ENCODE data around the gene KCNIP4.
A peak's percentile ranks its signal among the peaks of the same experiment; 100 is the strongest.

The KCNIP4 gene

GRCh38 chr4:21845663-21846062 lies 102.9 kb downstream of the KCNIP4 start:
- H3K9ac ChIP-seq (ENCODE audit: low read length): no peak overlapping the region
- H3K36me3 ChIP-seq (ENCODE audit: insufficient read depth, low read length): no peaks in the 10 kb centered on the region
- no peak overlapping the region for H3K27ac ChIP-seq (ENCODE audit: low read depth, low read length)
- H3K9me3 ChIP-seq (ENCODE audit: low read length): no peaks in the 10 kb centered on the region
- H3K27me3 ChIP-seq (ENCODE audit: control insufficient read depth in 1 of 2, insufficient read depth in 2 of 2, low read length in 2 of 2): no peaks in the 10 kb centered on the region
- no peak overlapping the region for H3K4me3 ChIP-seq (ENCODE audit: low read depth in 1 of 2, low read length in 2 of 2)
- no peaks in the 10 kb centered on the region for H3K4me1 ChIP-seq (ENCODE audit: insufficient read depth, low read length)

- Histone ChIP-seq H3K36me3 (ENCODE audit: insufficient read depth, low read length) (no peaks in the 10 kb centered on the region), H3K4me1 (ENCODE audit: insufficient read depth, low read length) (no peaks in the 10 kb centered on the region)
Measured at GRCh38 chr4:21835712-21836111, 112.9 kb downstream of the KCNIP4 start.

GRCh38 chr4:21830272-21830671 lies 118.3 kb downstream of the KCNIP4 start:
- Histone ChIP-seq H3K9ac (ENCODE audit: low read length) (no peak overlapping the region), H3K36me3 (ENCODE audit: insufficient read depth, low read length) (no peaks in the 10 kb centered on the region), H3K27ac (ENCODE audit: low read depth, low read length) (no peak overlapping the region), H3K4me1 (ENCODE audit: insufficient read depth, low read length) (peaks cover 12% of the 10 kb centered on the region), H3K9me3 (ENCODE audit: low read length) (peaks cover 6% of the 10 kb centered on the region), H3K27me3 (ENCODE audit: control insufficient read depth in 1 of 2, insufficient read depth in 2 of 2, low read length in 2 of 2) (no peaks in the 10 kb centered on the region), H3K4me3 (ENCODE audit: low read depth in 1 of 2, low read length in 2 of 2) (no peak overlapping the region)

More at GRCh38 chr4:21835712-21836111, 112.9 kb downstream of the KCNIP4 start:
- H3K27ac ChIP-seq (ENCODE audit: low read depth, low read length): no peak overlapping the region
- H3K4me3 ChIP-seq (ENCODE audit: low read depth in 1 of 2, low read length in 2 of 2): no peak overlapping the region
- no peak overlapping the region for H3K9ac ChIP-seq (ENCODE audit: low read length)
- peaks cover 6% of the 10 kb centered on the region for H3K9me3 ChIP-seq (ENCODE audit: low read length)
- H3K27me3 ChIP-seq (ENCODE audit: control insufficient read depth in 1 of 2, insufficient read depth in 2 of 2, low read length in 2 of 2): no peaks in the 10 kb centered on the region

GRCh38 chr4:21827575-21827974 lies 121.0 kb downstream of the KCNIP4 start:
- Histone ChIP-seq H3K36me3 (ENCODE audit: insufficient read depth, low read length) (no peaks in the 10 kb centered on the region), H3K27me3 (ENCODE audit: control insufficient read depth in 1 of 2, insufficient read depth in 2 of 2, low read length in 2 of 2) (no peaks in the 10 kb centered on the region), H3K9ac (ENCODE audit: low read length) (no peak overlapping the region), H3K9me3 (ENCODE audit: low read length) (peaks cover 6% of the 10 kb centered on the region), H3K27ac (ENCODE audit: low read depth, low read length) (no peak overlapping the region), H3K4me1 (ENCODE audit: insufficient read depth, low read length) (peaks cover 12% of the 10 kb centered on the region), H3K4me3 (ENCODE audit: low read depth in 1 of 2, low read length in 2 of 2) (peak overlapping the region; percentile 18 to 30)

- H3K4me3 ChIP-seq (ENCODE audit: low read depth in 1 of 2, low read length in 2 of 2): no peak overlapping the region
- H3K9ac ChIP-seq (ENCODE audit: low read length): no peak overlapping the region
- no peaks in the 10 kb centered on the region for H3K27me3 ChIP-seq (ENCODE audit: control insufficient read depth in 1 of 2, insufficient read depth in 2 of 2, low read length in 2 of 2)
Measured at GRCh38 chr4:21826071-21826470, 122.5 kb downstream of the KCNIP4 start.

GRCh38 chr4:21819086-21819485 lies 129.5 kb downstream of the KCNIP4 start:
- no peak overlapping the region for H3K27ac ChIP-seq (ENCODE audit: low read depth, low read length)
- H3K4me3 ChIP-seq (ENCODE audit: low read depth in 1 of 2, low read length in 2 of 2): no peak overlapping the region
- no peaks in the 10 kb centered on the region for H3K4me1 ChIP-seq (ENCODE audit: insufficient read depth, low read length)
- no peak overlapping the region for H3K9ac ChIP-seq (ENCODE audit: low read length)
- no peaks in the 10 kb centered on the region for H3K9me3 ChIP-seq (ENCODE audit: low read length)
- no peaks in the 10 kb centered on the region for H3K36me3 ChIP-seq (ENCODE audit: insufficient read depth, low read length)
- no peaks in the 10 kb centered on the region for H3K27me3 ChIP-seq (ENCODE audit: control insufficient read depth in 1 of 2, insufficient read depth in 2 of 2, low read length in 2 of 2)

More at GRCh38 chr4:21826071-21826470, 122.5 kb downstream of the KCNIP4 start:
- H3K9me3 ChIP-seq (ENCODE audit: low read length): no peaks in the 10 kb centered on the region
- H3K4me1 ChIP-seq (ENCODE audit: insufficient read depth, low read length): peaks cover 12% of the 10 kb centered on the region
- no peaks in the 10 kb centered on the region for H3K36me3 ChIP-seq (ENCODE audit: insufficient read depth, low read length)
- no peak overlapping the region for H3K27ac ChIP-seq (ENCODE audit: low read depth, low read length)

GRCh38 chr4:21815651-21816377 lies 132.8 kb downstream of the KCNIP4 start:
- no peaks in the 10 kb centered on the region for H3K27me3 ChIP-seq (ENCODE audit: control insufficient read depth in 1 of 2, insufficient read depth in 2 of 2, low read length in 2 of 2)
- H3K4me1 ChIP-seq (ENCODE audit: insufficient read depth, low read length): no peaks in the 10 kb centered on the region
- no peaks in the 10 kb centered on the region for H3K36me3 ChIP-seq (ENCODE audit: insufficient read depth, low read length)
- H3K4me3 ChIP-seq (ENCODE audit: low read depth in 1 of 2, low read length in 2 of 2): no peak overlapping the region
- no peak overlapping the region for H3K9ac ChIP-seq (ENCODE audit: low read length)
- no peaks in the 10 kb centered on the region for H3K9me3 ChIP-seq (ENCODE audit: low read length)
- no peak overlapping the region for H3K27ac ChIP-seq (ENCODE audit: low read depth, low read length)

GRCh38 chr4:21811565-21811964 lies 137.0 kb downstream of the KCNIP4 start:
- Histone ChIP-seq H3K36me3 (ENCODE audit: insufficient read depth, low read length) (no peaks in the 10 kb centered on the region), H3K4me3 (ENCODE audit: low read depth in 1 of 2, low read length in 2 of 2) (no peak overlapping the region), H3K4me1 (ENCODE audit: insufficient read depth, low read length) (no peaks in the 10 kb centered on the region), H3K9me3 (ENCODE audit: low read length) (no peaks in the 10 kb centered on the region), H3K27ac (ENCODE audit: low read depth, low read length) (no peak overlapping the region), H3K27me3 (ENCODE audit: control insufficient read depth in 1 of 2, insufficient read depth in 2 of 2, low read length in 2 of 2) (no peaks in the 10 kb centered on the region), H3K9ac (ENCODE audit: low read length) (no peak overlapping the region)

GRCh38 chr4:21806991-21807390 lies 141.6 kb downstream of the KCNIP4 start:
- no peaks in the 10 kb centered on the region for H3K9me3 ChIP-seq (ENCODE audit: low read length)
- H3K4me1 ChIP-seq (ENCODE audit: insufficient read depth, low read length): no peaks in the 10 kb centered on the region
- no peak overlapping the region for H3K9ac ChIP-seq (ENCODE audit: low read length)
- no peaks in the 10 kb centered on the region for H3K36me3 ChIP-seq (ENCODE audit: insufficient read depth, low read length)
- no peaks in the 10 kb centered on the region for H3K27me3 ChIP-seq (ENCODE audit: control insufficient read depth in 1 of 2, insufficient read depth in 2 of 2, low read length in 2 of 2)
- H3K27ac ChIP-seq (ENCODE audit: low read depth, low read length): no peak overlapping the region
- H3K4me3 ChIP-seq (ENCODE audit: low read depth in 1 of 2, low read length in 2 of 2): no peak overlapping the region

GRCh38 chr4:21802406-21802805 lies 146.2 kb downstream of the KCNIP4 start:
- Histone ChIP-seq H3K4me3 (ENCODE audit: low read depth in 1 of 2, low read length in 2 of 2) (no peak overlapping the region), H3K36me3 (ENCODE audit: insufficient read depth, low read length) (no peaks in the 10 kb centered on the region), H3K4me1 (ENCODE audit: insufficient read depth, low read length) (no peaks in the 10 kb centered on the region), H3K9me3 (ENCODE audit: low read length) (no peaks in the 10 kb centered on the region), H3K27ac (ENCODE audit: low read depth, low read length) (no peak overlapping the region), H3K9ac (ENCODE audit: low read length) (no peak overlapping the region), H3K27me3 (ENCODE audit: control insufficient read depth in 1 of 2, insufficient read depth in 2 of 2, low read length in 2 of 2) (no peaks in the 10 kb centered on the region)

- H3K4me3 ChIP-seq (ENCODE audit: low read depth in 1 of 2, low read length in 2 of 2): no peak overlapping the region
- H3K9ac ChIP-seq (ENCODE audit: low read length): no peak overlapping the region
- no peaks in the 10 kb centered on the region for H3K27me3 ChIP-seq (ENCODE audit: control insufficient read depth in 1 of 2, insufficient read depth in 2 of 2, low read length in 2 of 2)
- no peaks in the 10 kb centered on the region for H3K9me3 ChIP-seq (ENCODE audit: low read length)
- H3K4me1 ChIP-seq (ENCODE audit: insufficient read depth, low read length): no peaks in the 10 kb centered on the region
- no peaks in the 10 kb centered on the region for H3K36me3 ChIP-seq (ENCODE audit: insufficient read depth, low read length)
- H3K27ac ChIP-seq (ENCODE audit: low read depth, low read length): no peak overlapping the region
Measured at GRCh38 chr4:21801661-21802385, 146.7 kb downstream of the KCNIP4 start.
